DOHH2 (cell line): ENCODE measurements around the gene SLBP.

ENCODE experiments used
- H3F3A ChIP-seq: fragments of 200-600 bp; sonication (generic), shearing (Covaris generic); 2 replicates; pipeline ENCODE4 v1.6.0; 2016; ENCODE audit warnings: antibody characterized with exemption, mild to moderate bottlenecking; ENCODE audit not compliant: control insufficient read depth, insufficient read depth
- H3K27ac ChIP-seq: fragments of 200-600 bp; sonication (generic); 2 replicates; pipeline ENCODE4 v1.5.1; 2014; ENCODE audit warnings: low read depth, mild to moderate bottlenecking, low read length, moderate library complexity
- H3K27me3 ChIP-seq: fragments of 200-600 bp; sonication (generic); 2 replicates; pipeline ENCODE4 v1.6.1; 2014; ENCODE audit warnings: mild to moderate bottlenecking, low read length, mixed read lengths; ENCODE audit not compliant: control insufficient read depth
- H3K36me3 ChIP-seq: fragments of 200-600 bp; sonication (generic); 2 replicates; pipeline ENCODE4 v1.6.1; 2014; ENCODE audit warnings: mild to moderate bottlenecking, low read length, moderate library complexity, mixed read lengths; ENCODE audit not compliant: control insufficient read depth
- H3K4me1 ChIP-seq: fragments of 200-600 bp; sonication (generic); 2 replicates; pipeline ENCODE4 v1.6.1; 2014; ENCODE audit warnings: mild to moderate bottlenecking, low read length, mixed read lengths; ENCODE audit not compliant: control insufficient read depth
- H3K4me2 ChIP-seq: fragments of 200-600 bp; sonication (generic); 2 replicates; pipeline ENCODE4 v1.6.0; 2014; ENCODE audit warnings: mild to moderate bottlenecking, low read length, moderate library complexity
- H3K4me3 ChIP-seq: fragments of 200-600 bp; sonication (generic); 2 replicates; pipeline ENCODE4 v1.5.1; 2014; ENCODE audit warnings: mild to moderate bottlenecking, low read length, mixed read lengths
- H3K79me2 ChIP-seq: fragments of 200-600 bp; sonication (generic); 2 replicates; pipeline ENCODE4 v1.6.1; 2014; ENCODE audit warnings: mild to moderate bottlenecking, low read length, mixed read lengths; ENCODE audit not compliant: control insufficient read depth
- H3K9me2 ChIP-seq: fragments of 200-600 bp; sonication (generic); replicated peaks from 2 replicates; pipeline ENCODE4 v1.6.1; 2014; ENCODE audit warnings: mild to moderate bottlenecking, low read length, mixed read lengths; ENCODE audit not compliant: control insufficient read depth
- H3K9me3 ChIP-seq: fragments of 200-600 bp; sonication (generic); 2 replicates; pipeline ENCODE4 v1.6.1; 2014; ENCODE audit warnings: antibody characterized with exemption, low read length, mixed read lengths; ENCODE audit not compliant: control insufficient read depth, insufficient read depth
- H4K20me1 ChIP-seq: fragments of 200-600 bp; sonication (generic); 2 replicates; pipeline ENCODE4 v1.6.0; 2014; ENCODE audit warnings: low read depth, mild to moderate bottlenecking, antibody characterized with exemption, low read length, moderate library complexity; ENCODE audit not compliant: control insufficient read depth, insufficient read depth
- CTCF ChIP-seq: fragments of 200-600 bp; sonication (generic); IDR thresholded peaks from one replicate; pipeline ENCODE4 v1.5.1; 2014; ENCODE audit warnings: antibody characterized with exemption, mild to moderate bottlenecking, low read depth, low read length; ENCODE audit not compliant: poor library complexity, severe bottlenecking
- EZH2phosphoT487 ChIP-seq: fragments of 200-600 bp; sonication (generic); IDR thresholded peaks from 2 replicates; pipeline ENCODE4 v1.6.1; 2017; ENCODE audit warnings: borderline replicate concordance, mild to moderate bottlenecking, antibody characterized with exemption, low read length, moderate library complexity, mixed read lengths

Gene SLBP

GRCh38 chr4:1683736-1684505 is 28.2 kb downstream of the SLBP start, which contains the start of gene FAM53A:
Gene FAM53A, minus strand, starts transcription at chr4:1684313. Its CDS starts 15,572 bp downstream, at chr4:1668741.
- Histone ChIP-seq H3K4me1 (peaks cover 20% of the 10 kb centered on the region), H3K36me3 (no peaks in the 10 kb centered on the region), H3K4me3 (peak within 1 kb of the TSS; percentile 76), H3F3A (peaks cover 12% of the 10 kb centered on the region), H3K27ac (no peak within 1 kb of the TSS), H3K9me3 (no peaks in the 10 kb centered on the region), H3K79me2 (no peaks in the 10 kb centered on the region), H3K9me2 (no peaks in the 10 kb centered on the region), H3K4me2 (peak within 1 kb of the TSS; percentile 92), H4K20me1 (no peaks in the 10 kb centered on the region), H3K27me3 (peaks cover 11% of the 10 kb centered on the region)
- TF ChIP-seq CTCF (no peak), EZH2phosphoT487 (no peak)

- H4K20me1 ChIP-seq: no peaks in the 10 kb centered on the region
- H3K9me3 ChIP-seq: no peaks in the 10 kb centered on the region
- H3K4me2 ChIP-seq: peak overlapping the region; percentile 92
- H3K4me3 ChIP-seq: peak overlapping the region; percentile 76
- H3K36me3 ChIP-seq: no peaks in the 10 kb centered on the region
- H3K27me3 ChIP-seq: peaks cover 11% of the 10 kb centered on the region
- peaks cover 11% of the 10 kb centered on the region for H3F3A ChIP-seq
- peaks cover 20% of the 10 kb centered on the region for H3K4me1 ChIP-seq
- H3K79me2 ChIP-seq: no peaks in the 10 kb centered on the region
- no peaks in the 10 kb centered on the region for H3K9me2 ChIP-seq
- H3K27ac ChIP-seq: no peak overlapping the region
- no peak for TF ChIP-seq EZH2phosphoT487
- TF ChIP-seq CTCF: no peak
Measured at GRCh38 chr4:1683261-1683735, 28.8 kb downstream of the SLBP start.

GRCh38 chr4:1682860-1683259 is 29.3 kb downstream of the SLBP start:
- Histone ChIP-seq H3K4me3 (peak overlapping the region; percentile 76; the same call in 1 of the 2 replicates), H4K20me1 (no peaks in the 10 kb centered on the region), H3K4me1 (peaks cover 20% of the 10 kb centered on the region), H3K9me3 (no peaks in the 10 kb centered on the region), H3K36me3 (no peaks in the 10 kb centered on the region), H3K4me2 (peak overlapping the region; percentile 92), H3F3A (peaks cover 11% of the 10 kb centered on the region), H3K27ac (no peak overlapping the region), H3K27me3 (peaks cover 11% of the 10 kb centered on the region), H3K9me2 (no peaks in the 10 kb centered on the region), H3K79me2 (no peaks in the 10 kb centered on the region)
- TF ChIP-seq CTCF (no peak), EZH2phosphoT487 (no peak)
